SKM-1 (cell line): ENCODE results near the gene DNM2.
"Not testable (repeated sequence)": the region's sequence is repeated elsewhere in the genome, so short reads cannot be mapped to it uniquely, and the experiment has no call there.

Experiments used
- DNase-seq: peaks from one replicate; lab custom pipeline; 2025; ENCODE audit not compliant: unreplicated experiment; lab: John Stamatoyannopoulos, UW

DNM2 gene

GRCh38 chr19:10858204-10858828, 140.4 kb downstream of the DNM2 start:
- DNase-seq: no peak

DNA sequence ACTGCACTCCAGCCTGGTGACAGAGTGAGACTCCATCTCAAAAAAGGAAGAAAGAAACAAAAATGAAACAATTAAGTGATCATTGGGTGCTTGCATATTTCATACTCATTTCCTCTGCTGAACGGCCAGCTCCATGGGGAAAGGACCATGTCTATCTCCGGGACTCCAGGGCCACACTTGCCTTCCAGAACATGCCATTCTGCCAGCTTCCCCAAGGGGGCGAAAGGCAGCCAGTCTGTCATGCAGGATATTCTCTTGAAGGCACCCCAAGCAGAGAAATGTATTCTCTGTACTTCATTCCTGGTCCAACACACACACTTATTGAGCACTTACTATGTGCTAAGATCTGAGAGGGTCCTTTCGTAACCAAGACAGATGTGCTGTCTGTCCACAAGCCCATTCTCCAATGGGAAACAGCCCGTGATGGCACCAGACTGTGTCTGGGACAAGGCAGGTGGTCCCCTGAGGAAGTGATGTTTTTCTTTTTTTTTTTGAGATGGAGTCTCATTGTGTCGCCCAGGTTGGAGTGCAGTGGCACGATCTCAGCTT, 143.3 kb downstream of the DNM2 start:
- DNase-seq: peak; percentile 33

DNA sequence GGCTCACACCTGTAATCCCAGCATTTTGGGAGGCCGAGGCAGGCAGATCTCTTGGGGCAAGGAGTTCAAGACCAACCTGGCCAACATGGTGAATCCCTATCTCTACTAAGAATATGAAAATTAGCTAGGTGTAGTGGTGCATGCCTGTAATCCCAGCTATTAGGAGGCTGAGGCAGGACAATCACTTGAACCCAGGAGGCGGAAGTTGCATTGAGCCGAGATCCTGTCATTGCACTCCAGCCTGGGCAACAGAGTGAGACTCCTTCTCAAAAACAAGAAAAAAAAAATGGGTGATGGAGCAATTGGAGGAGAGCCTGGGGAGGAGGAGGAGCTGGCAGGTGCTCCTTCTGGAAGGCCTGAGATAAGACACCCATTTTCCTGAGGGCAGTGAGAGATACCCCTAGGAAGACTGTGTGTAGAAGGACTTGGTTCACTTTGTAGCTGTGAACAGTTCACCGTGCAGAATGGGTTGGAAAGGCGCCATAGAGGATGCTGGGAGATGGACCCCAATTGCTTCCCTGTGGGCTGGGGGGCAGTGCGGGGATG, 144.8 kb downstream of the DNM2 start:
- no peak for DNase-seq

GRCh38 chr19:10863107-10863717, 145.3 kb downstream of the DNM2 start:
- DNase-seq: no peak

- DNase-seq: peak; percentile 26
Observed at GRCh38 chr19:10864538-10864899, 146.6 kb downstream of the DNM2 start.

DNA sequence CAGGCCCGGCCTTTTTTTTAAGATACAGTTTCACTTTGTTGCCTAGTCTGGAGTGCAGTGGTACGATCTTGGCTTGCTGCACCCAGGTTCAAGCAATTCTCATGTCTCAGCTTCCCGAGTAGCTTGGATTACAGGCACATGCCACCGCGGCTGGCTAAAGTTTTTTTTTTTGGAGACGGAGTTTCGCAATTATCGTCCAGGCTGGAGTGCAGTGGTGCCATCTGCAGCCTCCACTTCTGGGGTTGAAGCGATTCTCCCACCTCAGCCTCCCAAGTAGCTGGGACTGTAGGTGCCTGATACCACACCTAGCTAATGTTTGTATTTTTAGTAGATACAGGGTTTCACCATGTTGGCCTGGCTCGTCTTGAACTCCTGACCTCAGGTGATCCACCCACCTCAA, 148.6 kb downstream of the DNM2 start:
- no peak for DNase-seq

GRCh38 chr19:10868872-10869547, 151.1 kb downstream of the DNM2 start:
- DNase-seq: no peak

DNA sequence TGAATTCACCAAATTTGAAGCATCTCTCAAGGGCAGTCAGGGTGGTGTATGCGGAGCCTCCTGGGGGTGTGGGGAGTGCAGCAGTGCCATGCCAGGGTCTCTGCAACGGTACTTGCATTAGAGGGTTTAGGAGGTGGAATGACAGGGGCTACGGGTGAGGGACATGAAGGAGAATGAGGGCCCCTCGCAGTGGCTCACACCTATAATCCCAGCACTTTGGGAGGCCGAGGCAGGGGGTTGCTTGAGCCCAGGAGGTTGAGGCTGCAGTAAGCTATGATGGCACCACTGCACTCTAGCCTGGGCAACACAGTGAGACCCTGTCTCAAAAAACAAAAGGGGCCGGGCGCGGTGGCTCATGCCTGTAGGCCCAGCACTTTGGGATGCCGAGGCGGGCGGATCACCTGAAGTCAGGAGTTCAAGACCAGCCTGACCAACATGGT, 152.0 kb downstream of the DNM2 start:
- DNase-seq: not testable (repeated sequence)

DNA sequence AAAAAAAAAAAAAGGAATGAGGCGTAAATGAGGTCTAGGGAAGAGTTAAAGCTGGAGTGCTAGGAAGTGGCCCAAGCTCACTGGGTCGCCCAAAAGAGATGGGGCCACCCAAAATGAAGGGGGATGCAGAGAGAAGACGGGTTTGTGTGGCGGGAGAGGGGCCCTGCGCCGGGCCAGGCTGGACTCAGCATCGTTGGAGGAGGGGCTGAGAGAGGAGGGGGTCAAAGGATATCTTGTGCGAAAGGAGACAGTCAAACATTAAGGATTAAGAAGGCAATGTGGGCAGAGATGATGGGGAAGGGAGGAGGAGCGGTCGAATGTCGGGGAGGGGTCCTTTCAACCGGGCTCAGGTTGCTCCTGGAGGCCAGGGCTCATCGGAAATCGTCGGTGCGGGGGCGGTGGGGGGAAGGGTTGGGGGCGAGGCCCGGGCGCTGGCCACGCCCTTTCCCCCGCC, 152.6 kb downstream of the DNM2 start:
- DNase-seq: no peak

- peak; percentile 91 for DNase-seq
Observed at GRCh38 chr19:10870955-10871603, 153.2 kb downstream of the DNM2 start, which contains the start of gene CARM1. Gene CARM1 (plus strand): TSS chr19:10871553. CDS start chr19:10871703, 150 bp downstream.

- no peak for DNase-seq
Observed at GRCh38 chr19:10871711-10872545, 154.0 kb downstream of the DNM2 start.

DNA sequence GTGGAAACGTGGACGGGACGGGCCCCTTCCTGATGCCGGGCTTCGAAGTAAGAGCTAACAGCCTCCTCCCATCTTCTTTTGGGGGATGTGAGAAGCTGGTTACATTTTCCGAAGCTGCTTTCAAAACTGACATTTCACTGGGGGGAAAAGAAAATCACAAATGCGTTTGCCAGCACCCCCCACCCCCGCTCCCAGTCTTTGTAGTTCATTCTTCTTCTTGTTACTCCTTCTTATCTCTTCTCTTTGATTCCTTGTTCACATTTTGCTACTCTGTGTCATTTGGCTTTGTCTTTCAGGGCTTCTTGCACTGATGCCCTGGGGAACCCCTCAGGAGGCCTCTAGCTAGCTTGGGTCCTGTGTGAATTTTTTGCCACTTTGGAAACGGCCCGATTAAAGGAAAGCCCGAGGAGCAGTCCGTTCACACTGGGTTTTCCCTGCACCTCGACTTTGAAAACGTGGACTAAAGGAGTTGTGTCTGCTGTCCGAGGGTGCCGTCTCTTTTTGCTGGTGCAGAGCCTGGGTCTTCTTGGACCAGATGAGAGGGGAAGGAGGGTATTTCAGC, 154.7 kb downstream of the DNM2 start:
- DNase-seq: no peak

DNA sequence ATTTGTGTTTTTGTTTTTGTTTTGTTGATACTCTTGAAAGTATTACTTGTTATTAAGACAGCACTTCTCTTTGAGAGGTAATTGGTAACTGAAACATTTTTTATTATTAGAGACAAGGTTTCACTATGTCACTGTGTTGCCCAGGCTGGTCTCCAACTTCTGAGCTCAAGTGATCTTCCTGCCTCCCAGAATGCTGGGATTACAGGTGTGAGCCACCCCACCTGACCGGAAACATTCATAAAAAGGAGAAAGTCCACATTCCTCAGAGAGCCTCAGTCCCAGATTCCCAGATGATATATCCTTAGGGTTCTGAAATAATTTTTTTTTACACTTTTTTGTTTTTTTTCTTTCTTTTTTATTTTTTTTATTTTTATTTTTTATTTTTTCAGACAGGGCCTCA, 156.1 kb downstream of the DNM2 start:
- DNase-seq: no peak

- DNase-seq: no peak
Observed at GRCh38 chr19:10876459-10877240, 158.8 kb downstream of the DNM2 start.

DNA sequence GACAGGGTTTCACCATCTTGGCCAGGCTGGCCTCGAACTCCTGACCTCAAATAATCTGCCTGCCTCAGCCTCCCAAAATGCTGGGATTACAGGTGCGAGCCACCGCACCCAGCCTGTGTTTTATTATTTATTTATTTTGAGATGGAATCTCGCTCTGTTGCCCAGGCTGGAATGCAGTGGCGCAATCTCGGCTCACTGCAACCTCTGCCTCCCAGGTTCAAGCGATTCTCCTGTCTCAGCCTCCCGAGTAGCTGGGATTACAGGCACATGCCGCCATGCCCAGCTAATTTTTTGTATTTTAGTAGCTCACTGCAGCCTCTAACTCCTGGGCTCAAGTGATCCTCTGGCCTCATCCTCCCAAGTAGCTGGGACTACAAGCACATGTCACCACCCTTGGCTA, 159.7 kb downstream of the DNM2 start:
- not testable (repeated sequence) for DNase-seq

DNA sequence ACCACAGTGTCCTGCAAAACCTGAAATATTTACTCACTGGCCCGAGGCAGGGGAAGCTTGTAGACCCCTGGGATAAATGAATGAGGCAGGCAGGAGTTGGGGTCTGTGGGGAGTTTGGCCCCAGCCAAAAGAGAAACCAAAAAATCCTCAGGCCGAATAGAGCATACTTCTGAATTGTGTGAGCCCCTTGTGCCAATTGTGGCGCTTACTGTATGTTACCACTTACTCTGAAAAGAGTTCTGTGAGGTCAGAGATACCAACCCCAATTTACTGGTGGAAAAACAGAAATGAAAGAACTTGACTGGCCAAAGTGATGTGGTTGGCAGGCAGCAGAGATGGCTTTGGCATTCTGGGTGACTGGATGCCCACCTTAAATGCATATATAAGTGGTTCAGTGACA, 160.4 kb downstream of the DNM2 start:
- no peak for DNase-seq
